GM13977 (cell line): ENCODE measurements around the gene RNASE9.

Experiments
- DNase-seq: peaks from one replicate; pipeline ENCODE4 v3.0.0; 2012; ENCODE audit warnings: low spot score
- in situ Hi-C: fragments of 300-500 bp; cut with MboI; formaldehyde crosslinking; loops from one replicate; pipeline ENCODE4 v1.12.0; 2022; ENCODE audit warnings: low sequenced_read_pairs, low pct_unique_long_range_greater_than_20kb, mixed read lengths, inconsistent platforms; ENCODE audit not compliant: unreplicated experiment
- TF ChIP-seq, protein P1 (sequence below): IDR thresholded peaks from 2 replicates; pipeline ENCODE4 v1.5.1; 2012; ENCODE audit warnings: mild to moderate bottlenecking, control low read depth; ENCODE audit not compliant: insufficient read depth; ENCODE audit errors: extremely low read depth, missing control alignments

The RNASE9 gene

DNA sequence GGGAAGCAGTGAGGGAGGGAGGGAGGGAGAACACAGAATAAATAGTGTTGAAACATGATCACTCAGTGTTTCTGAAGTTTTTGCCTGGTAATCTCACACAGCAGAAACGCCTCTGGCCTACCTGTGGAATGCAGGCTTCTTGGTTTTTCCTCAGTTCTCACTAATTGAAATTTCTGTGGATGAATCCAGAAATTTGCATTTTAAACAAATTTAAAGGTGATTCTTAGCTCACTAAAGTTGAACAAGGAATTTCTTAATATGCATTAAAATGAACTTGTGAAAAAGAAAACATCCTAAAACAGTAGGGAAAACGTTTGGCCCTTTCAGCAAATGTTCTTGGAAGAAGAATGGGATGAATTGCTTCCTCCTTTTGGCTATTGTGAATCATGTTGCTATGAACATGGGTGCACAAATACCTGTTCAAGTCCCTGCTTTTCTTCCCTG lies 1.4 kb downstream of the RNASE9 start:
- DNase-seq, result no peak
- TF ChIP-seq, protein P1, sequence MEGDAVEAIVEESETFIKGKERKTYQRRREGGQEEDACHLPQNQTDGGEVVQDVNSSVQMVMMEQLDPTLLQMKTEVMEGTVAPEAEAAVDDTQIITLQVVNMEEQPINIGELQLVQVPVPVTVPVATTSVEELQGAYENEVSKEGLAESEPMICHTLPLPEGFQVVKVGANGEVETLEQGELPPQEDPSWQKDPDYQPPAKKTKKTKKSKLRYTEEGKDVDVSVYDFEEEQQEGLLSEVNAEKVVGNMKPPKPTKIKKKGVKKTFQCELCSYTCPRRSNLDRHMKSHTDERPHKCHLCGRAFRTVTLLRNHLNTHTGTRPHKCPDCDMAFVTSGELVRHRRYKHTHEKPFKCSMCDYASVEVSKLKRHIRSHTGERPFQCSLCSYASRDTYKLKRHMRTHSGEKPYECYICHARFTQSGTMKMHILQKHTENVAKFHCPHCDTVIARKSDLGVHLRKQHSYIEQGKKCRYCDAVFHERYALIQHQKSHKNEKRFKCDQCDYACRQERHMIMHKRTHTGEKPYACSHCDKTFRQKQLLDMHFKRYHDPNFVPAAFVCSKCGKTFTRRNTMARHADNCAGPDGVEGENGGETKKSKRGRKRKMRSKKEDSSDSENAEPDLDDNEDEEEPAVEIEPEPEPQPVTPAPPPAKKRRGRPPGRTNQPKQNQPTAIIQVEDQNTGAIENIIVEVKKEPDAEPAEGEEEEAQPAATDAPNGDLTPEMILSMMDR, result no peak
- in situ Hi-C loops, result no loop called here

DNA sequence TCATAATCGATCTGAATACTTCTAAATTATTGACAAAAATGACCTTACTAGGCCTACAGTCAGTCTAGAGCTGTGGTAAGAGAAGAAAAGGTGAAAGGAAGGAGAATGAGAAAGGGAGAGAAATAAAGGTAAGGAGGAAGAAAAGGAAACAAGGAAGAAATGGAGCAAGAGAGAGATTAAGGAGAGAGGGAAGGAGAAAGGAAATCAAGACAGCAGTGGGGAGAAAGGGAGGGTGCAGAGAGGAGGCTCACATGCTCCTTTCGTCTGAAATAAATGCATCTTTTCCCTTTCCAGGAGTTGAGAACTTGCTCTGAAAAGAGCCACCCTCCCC lies 3.7 kb downstream of the RNASE9 start:
- no peak for DNase-seq
- in situ Hi-C loops, result no loop called here
- TF ChIP-seq, protein P1, result no peak

DNA sequence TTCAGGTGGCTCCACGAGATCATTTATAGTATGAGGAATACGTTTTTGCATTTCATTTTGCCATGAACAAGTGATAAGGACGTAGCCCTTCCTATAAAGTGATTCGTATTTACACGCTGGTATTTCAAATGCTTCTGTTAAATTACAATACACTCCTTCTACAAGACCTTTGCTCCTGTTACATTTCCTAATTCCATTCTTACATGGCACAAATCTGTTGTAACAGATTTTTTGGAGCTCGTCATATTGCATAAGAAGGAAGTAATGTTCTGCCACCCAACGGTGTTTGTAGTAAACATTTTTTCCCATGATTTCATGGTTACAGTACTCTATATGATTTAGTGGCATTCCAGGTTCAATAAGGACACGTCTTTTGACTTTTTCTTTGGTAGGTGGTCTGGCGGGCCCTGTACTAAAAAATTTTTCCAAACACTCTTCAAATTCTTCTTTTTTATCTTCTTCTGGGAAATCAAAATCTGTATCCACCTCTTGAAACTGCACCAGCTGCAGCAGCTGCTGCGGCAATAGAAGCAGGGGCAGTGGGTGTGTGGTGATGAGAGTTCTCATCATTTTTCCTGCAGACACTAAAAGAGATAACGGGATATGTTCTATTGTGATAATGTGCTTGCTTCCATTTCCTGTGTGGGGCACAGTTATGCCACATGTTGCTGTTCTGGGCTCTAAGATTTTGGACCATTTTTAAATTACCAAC lies 4.2 kb downstream of the RNASE9 start:
- TF ChIP-seq, protein P1, result no peak
- no peak for DNase-seq
- in situ Hi-C loops, result no loop called here

DNA sequence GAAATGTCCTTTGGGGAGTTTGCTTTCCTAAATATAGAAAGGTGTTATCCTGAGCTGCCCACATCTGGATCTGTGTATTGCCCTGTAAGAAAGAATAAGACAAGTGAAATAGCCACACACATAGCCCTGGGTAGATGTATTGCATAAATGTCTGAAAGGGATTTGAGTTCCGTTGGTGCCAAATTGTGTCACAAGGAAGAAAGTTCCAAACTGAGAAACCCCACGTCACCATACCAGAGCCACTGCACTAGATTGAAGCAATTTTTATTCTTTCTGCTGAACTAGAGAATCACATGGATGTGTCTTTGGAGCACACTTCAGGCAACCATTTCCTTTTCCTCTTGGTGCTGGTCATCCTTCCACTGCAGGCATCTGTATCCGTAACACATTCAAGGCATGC lies 5.0 kb downstream of the RNASE9 start:
- in situ Hi-C loops, result no loop called here
- TF ChIP-seq, protein P1, result no peak
- DNase-seq, result no peak

DNA sequence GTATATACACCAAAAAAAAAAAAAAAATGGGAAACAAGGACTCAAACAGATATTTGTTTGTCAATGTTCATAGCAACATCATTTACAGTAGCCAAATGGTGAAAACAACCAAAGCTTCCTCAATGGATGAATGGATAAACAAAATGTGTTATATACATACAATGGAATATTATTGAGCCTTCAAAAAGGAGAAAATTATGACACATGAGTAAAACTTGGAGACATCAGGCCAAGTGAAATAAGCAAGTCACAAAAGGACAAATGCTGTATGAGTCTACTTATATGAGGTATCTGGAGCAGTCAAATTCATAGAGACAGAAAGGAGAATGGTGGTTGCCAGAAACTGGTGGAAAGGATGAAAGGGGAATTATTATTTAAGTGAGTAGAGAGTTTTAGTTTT lies 7.8 kb downstream of the RNASE9 start:
- in situ Hi-C loops, result no loop called here
- DNase-seq, result no peak

DNA sequence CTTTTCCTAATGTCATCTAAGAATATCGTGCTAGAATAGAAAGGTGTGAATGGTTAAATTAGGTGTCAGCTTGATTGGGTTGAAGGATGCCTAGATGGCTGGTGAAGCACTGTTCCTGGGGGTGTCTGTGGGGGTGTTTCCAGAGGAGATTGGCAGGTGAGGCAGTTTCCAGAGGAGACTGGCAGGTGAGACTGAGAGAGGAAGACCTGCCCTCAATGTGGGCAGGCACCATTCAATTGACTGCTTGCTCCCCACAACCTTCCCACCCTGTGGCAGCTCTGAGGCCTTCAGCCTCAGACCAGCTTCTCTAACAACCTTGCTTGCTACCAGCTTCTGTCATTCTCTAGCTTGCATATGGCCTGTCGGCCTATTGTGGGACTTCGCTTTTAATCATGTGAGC lies 9.2 kb downstream of the RNASE9 start:
- TF ChIP-seq, protein P1, result no peak
- in situ Hi-C loops, result no loop called here
- DNase-seq, result no peak

More for the DNA sequence above, 7.8 kb downstream of the RNASE9 start:
- TF ChIP-seq, protein P1, result no peak

DNA sequence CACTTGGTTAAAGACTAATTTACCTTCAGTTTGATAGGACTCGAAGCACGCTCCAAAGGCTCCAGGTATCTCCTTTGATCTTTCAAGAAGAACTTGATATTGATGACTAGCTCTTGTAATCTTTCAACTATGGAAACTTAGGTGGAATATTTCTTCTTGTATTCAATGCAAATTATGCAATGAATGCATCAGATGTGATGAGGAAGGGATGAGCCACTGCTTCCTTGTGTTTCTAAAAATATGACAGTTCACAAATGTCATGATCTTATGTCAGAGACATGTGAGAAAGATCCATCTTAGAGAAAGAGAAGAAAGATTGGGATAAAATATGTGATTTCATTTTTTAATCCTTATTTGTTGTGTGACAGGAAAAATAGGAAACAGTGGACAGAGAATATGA lies 9.9 kb downstream of the RNASE9 start:
- TF ChIP-seq, protein P1, result no peak
- DNase-seq, result no peak
- in situ Hi-C loops, result no loop called here
